ENCODE data around the gene SUGT1.

Gene SUGT1

DNA sequence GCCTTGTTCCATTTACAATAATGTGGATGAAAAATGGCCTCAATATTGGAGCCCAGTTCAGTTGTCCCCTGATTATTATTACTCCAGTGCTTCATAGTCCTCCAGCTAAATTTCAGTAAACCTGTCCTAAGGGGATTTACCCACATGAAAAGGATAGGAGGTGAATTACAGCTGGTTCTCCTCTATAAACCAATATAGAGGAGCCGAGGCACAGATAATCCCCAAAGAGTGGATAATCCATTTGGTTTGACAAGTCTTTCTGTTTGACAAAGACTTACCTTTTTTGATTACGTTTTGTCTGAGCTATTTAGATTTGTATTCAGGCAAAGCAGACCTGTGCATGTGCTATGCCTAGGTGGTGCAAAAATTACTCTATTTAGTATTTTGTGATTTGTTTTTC is 84.3 kb downstream of the SUGT1 start:
- DNase-seq, result no peak

DNA sequence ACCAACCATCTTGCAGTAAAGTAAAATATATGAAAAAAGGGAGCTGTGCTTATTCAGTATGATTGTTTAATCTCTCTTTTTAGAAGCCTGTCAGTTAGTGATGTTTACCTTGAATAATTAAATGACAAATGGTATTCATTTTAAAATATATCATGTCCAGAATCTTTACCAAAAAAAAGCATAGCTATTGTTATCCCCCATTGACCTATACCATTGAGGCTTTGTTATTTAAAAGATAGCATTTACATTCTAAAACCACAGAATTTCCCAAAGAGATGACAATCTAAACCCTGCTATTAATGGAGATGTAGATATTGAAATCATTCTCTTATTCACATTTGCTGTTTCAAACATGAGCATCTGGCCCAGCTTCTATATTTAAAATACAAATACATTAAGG is 84.8 kb downstream of the SUGT1 start:
- DNase-seq, result no peak

DNA sequence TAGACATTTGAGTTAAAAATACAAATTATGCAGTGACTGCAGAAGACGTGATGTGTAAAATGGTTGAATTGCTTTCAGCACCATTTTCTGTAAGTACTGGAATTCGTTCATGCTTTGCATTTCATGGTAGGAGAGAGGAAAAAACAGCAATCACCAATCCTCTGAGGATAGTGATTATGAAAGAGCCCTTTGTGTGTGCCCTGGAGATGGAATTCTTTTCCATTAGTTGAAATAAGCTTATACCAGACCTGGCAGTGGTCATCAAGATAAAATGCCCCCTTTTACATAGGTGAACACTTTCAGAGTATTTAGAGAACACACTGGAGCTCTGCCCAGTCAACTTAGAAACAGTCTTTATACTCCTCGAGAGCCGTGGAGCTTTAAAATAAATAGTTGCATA is 85.3 kb downstream of the SUGT1 start:
- DNase-seq, result no peak

DNA sequence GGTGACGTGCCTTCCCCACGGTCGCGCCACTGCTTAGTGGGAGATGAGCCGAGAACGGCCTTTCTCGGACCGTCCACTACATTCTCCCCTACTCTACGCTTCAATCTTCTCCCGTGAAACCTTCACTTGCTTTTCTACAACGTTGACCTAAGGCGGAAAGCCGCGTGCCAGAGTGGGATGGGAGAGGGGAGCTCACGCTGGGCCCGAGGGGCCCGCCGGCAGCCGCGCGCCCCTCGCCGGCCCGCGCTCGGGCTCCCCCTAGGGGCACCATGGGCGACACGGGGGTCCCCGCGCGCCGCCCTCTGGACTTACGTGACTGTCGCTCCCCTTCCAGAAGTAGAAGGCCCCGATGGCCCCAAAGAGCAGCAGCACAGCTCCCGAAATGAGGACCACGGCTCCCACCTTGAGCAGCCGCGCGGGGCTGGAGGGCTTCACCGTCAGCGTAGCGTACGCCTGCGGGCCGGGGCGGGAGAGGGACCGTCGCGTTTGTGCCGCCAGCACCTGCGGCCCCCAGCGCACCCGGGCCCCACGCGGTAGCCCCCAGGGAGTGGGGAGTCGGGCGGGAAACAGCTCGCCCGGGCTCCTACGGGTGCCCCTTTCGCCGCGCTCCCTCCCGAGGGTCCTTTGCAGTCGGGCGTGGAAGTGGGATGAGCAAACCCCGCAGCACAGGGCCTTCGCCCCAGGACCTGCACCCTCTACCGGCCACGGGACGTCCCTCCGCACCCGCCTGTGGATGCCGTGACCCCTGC is 86.3 kb downstream of the SUGT1 start:
- peak in 32 of 56 donors; percentile 3 to 67 (median 28) for DNase-seq

DNA sequence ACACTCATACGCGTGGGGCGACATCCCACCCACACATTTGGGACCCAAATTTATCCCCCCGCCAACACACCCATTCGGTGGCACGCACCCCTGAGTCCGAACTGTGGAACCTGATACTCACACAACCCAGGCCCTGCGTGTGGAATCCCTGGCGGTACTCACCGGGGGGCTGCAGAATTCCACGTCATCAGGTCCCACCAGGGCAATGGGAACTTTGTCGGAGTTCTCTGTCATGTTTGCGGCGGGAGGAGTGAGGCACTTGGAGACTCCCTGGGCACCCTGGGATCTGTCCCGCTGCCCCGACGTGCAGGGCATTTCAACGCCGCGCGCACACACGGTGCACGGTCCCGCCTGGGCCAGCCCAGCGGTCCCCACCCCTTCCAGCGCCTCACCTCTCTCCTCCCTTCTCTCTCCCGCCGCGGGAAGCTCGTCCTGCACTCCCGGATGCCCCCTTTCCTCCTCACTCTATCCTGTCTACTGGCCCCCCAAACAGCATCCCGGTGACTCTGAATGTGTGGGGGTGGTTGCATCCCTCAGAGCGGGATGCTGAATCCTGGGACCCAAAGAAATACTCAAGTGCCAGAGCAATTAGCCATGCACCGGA is 86.9 kb downstream of the SUGT1 start, which contains the start of gene CNMD:
TSS of gene CNMD (minus strand) at position 353 of the 604 bp plus-strand sequence. CDS start at position 234, 119 bp downstream.
- DNase-seq, result no peak

DNA sequence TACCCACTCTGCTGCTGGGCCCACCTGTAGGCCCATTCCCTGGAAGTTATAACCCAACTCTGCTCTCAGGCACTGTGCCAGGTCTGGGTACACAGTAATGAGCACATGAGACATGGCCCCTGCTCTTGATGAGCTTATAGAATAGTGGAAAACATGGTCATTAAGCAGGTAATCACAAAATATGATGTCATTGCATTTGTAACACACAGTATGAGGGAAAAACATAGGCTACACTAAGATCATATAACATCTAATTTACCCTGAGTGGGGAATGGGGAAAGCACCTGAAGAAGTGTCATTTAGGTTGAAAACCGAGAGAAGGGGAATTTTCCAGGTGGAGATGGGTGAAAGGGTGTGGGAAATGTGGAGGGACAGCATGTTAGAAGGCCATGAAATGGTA is 90.9 kb downstream of the SUGT1 start:
- DNase-seq, result no peak

DNA sequence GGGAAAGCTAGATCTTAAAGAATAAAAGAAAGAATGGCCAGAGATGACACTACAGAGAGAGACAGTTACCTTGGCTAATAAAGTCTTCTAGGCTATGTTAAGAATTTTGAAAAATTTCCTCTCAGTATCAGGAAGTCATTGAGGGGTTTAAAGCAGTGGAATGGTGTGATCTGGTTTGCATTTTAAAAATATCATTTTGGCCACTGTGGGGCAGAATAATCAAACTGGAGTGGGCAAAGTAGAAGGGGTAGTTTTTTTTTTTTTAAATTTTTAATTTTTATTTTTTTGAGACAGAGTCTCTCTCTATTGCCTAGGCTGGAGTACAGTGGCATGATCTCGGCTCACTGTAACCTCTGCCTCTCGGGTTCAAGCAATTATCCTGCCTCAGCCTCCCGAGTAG is 91.4 kb downstream of the SUGT1 start:
- DNase-seq, result no peak

DNA sequence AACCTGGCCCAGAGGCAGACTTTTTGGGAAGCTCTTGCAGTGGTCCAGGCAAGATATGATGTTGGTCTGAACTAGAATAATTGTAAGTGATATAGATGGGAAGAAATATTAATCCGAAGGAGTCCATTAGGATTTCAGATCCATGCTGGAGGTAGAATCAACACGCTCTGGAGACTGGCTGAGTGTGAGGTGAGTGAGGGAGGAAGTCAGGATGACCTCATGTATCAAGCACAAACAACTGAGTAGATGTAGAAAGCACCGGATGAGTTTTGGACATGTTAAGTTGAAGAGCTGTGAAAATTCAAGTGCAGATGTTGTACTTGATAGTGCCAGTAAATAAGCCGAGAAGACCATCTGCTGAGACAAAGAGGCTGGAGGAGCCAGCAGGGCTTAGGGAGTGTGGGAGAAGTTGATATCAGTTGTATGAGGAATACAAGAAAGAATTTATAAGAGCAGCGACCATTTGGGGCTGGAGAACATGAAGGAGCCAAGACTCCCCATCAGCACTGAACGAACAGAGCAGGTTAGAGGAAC is 92.3 kb downstream of the SUGT1 start:
- DNase-seq, result no peak

DNA sequence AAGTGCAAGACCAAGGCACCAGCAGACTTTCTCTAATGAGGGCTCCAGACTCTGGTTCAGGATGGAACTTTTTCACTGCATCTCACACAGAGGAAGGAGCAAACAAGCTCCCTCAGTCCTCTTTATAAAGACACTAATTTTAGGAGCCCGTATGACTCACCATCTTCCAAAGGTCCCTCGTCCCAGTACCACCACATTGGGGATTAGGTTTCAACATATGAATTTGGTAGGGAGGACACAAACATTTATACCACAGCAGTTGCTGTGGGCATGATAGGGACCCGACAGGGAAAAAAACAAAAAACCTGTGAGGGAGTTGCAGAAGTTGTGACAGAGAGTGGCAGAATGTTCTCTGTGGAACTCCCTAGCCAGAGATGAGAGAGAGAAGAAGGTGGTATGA is 93.5 kb downstream of the SUGT1 start:
- DNase-seq, result no peak

DNA sequence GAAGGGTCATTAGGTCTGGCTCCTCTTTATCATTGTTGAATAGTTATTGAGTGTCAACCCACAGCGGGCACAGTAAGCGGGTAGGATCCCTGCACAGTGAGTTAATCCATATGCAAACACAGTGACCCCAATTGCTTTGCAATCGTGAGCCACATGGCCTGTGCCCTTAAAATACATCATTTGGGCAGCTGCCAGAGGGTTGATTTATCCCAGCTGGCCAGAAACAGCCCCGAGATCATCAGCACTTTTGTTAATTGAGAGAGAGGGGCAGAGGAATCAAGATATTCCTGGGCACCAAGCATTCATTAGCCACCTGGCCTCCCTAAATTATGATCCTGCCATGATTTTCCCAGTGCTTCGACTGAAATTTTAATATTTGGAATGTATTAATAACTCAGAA is 96.8 kb downstream of the SUGT1 start:
- DNase-seq, result no peak
